Endothelial cell (in vitro differentiated cells): ENCODE measurements around the gene NXPH2. TPM values are rescaled to one million over a fixed set of nuclear protein-coding genes. Genes with fewer than 3 reads are reported as not detected.

Source experiments
- DNase-seq: peaks from one replicate; pipeline ENCODE4 v3.0.0; 2021; ENCODE audit warnings: low spot score
- H3K27ac Mint-ChIP-seq: one replicate; pipeline ENCODE4 v1.8.0; 2021; ENCODE audit warnings: mixed read lengths, inconsistent platforms; ENCODE audit not compliant: unreplicated experiment
- H3K27me3 Mint-ChIP-seq: one replicate; pipeline ENCODE4 v1.8.0; 2021; ENCODE audit warnings: mild to moderate bottlenecking, moderate library complexity, mixed read lengths, inconsistent platforms; ENCODE audit not compliant: unreplicated experiment
- H3K36me3 Mint-ChIP-seq: one replicate; pipeline ENCODE4 v1.8.0; 2021; ENCODE audit warnings: mild to moderate bottlenecking, low read depth, mixed read lengths, inconsistent platforms; ENCODE audit not compliant: unreplicated experiment
- H3K4me1 Mint-ChIP-seq: one replicate; pipeline ENCODE4 v1.8.0; 2021; ENCODE audit warnings: mild to moderate bottlenecking, mixed read lengths, inconsistent platforms; ENCODE audit not compliant: unreplicated experiment
- H3K4me3 Mint-ChIP-seq: one replicate; pipeline ENCODE4 v1.8.0; 2021; ENCODE audit warnings: mild to moderate bottlenecking, mixed read lengths, inconsistent platforms; ENCODE audit not compliant: unreplicated experiment
- H3K9me3 Mint-ChIP-seq: one replicate; pipeline ENCODE4 v1.8.0; 2021; ENCODE audit warnings: mixed read lengths, inconsistent platforms; ENCODE audit not compliant: unreplicated experiment
- total RNA-seq: library from RNA; stranded (reverse); fragmentation: NEBNext Ultra II Directional; extraction: Animal tissue kit (Norgen Biotek cat#: 25700); gene quantifications from one replicate; pipeline ENCODE4 v1.2.1, GENCODE V29; 2021; ENCODE audit not compliant: unreplicated experiment
- TF ChIP-seq, protein P1 (sequence below): fragments of 200-600 bp; sonication (generic); IDR thresholded peaks from one replicate; pipeline ENCODE4 v1.5.0; 2021; ENCODE audit warnings: antibody characterized with exemption; ENCODE audit not compliant: unreplicated experiment

The NXPH2 gene
- total RNA-seq, 1 donor from 2014 or later = 3.4 TPM

DNA sequence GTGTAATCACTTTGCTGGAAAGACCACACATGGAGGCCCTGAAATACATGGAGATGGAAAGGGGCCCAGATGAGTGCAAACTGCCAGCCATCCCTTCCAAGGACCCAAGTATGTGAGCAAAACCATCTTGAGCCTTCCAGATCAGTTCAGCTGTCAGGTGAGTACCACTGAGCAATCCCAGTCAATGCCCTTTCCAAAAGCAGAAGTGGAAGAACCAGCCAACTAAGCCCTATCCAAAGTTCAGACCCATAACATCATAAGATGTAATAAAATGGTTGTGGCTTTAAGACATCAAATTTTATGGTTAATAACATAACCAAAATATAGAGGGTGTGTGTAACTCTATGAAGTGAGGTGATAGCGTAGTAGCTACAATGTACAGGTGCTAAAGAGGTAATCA lies 88.5 kb downstream of the NXPH2 start:
- no peaks in the 10 kb centered on the region for H3K9me3 Mint-ChIP-seq
- H3K4me3 Mint-ChIP-seq = no peak overlapping the region
- TF ChIP-seq, protein P1, sequence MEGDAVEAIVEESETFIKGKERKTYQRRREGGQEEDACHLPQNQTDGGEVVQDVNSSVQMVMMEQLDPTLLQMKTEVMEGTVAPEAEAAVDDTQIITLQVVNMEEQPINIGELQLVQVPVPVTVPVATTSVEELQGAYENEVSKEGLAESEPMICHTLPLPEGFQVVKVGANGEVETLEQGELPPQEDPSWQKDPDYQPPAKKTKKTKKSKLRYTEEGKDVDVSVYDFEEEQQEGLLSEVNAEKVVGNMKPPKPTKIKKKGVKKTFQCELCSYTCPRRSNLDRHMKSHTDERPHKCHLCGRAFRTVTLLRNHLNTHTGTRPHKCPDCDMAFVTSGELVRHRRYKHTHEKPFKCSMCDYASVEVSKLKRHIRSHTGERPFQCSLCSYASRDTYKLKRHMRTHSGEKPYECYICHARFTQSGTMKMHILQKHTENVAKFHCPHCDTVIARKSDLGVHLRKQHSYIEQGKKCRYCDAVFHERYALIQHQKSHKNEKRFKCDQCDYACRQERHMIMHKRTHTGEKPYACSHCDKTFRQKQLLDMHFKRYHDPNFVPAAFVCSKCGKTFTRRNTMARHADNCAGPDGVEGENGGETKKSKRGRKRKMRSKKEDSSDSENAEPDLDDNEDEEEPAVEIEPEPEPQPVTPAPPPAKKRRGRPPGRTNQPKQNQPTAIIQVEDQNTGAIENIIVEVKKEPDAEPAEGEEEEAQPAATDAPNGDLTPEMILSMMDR = no peak
- peaks cover 8% of the 10 kb centered on the region for H3K4me1 Mint-ChIP-seq
- H3K27ac Mint-ChIP-seq = no peak overlapping the region
- peaks cover 1% of the 10 kb centered on the region for H3K27me3 Mint-ChIP-seq
- H3K36me3 Mint-ChIP-seq = no peaks in the 10 kb centered on the region
- DNase-seq = no peak

DNA sequence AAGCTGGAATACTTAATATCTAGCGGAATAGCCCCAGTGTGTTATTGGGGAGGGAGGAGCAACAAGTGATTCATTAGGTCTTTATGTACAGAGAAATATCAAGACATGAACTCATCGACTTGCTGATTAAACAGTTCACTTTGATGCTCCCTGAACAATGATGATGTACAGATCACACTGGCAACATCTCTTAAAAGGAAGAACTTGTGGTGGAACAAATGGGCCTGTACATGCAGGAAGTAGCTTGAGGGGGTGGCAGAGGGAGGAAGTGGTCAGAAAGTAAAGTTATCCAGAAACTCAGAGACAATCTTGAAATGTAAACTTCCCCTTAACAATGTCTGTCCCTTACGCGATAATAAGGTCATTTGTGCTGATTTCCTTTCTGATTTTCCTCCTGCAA lies 90.5 kb downstream of the NXPH2 start:
- Mint-ChIP-seq H3K27ac (no peak overlapping the region), H3K36me3 (no peaks in the 10 kb centered on the region)

DNA sequence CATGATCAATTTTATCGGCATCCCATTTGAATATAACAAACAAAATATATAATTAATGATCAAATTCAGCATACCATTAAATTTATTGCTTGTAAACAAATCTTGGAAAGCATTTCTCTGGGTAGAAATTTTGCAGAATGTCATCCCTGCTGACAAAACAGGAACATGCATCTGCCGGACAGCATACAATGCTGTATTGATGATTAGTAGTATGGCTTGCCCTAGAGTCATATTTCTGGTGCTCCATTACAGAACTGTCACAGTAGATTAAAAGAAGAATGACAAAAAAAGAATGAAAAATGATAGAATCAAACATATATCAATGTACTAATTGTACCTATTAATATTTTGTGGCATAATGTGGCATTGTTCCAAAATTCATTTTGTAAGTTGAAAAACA lies 98.0 kb downstream of the NXPH2 start:
- no peak for DNase-seq
- H3K4me3 Mint-ChIP-seq = no peak overlapping the region
- H3K9me3 Mint-ChIP-seq = no peaks in the 10 kb centered on the region
- H3K4me1 Mint-ChIP-seq = no peaks in the 10 kb centered on the region
- H3K27ac Mint-ChIP-seq = no peak overlapping the region
- H3K36me3 Mint-ChIP-seq = no peaks in the 10 kb centered on the region
- no peaks in the 10 kb centered on the region for H3K27me3 Mint-ChIP-seq
- TF ChIP-seq, protein P1 = no peak

More for the DNA sequence above, 90.5 kb downstream of the NXPH2 start:
- Mint-ChIP-seq H3K4me1 (peaks cover 8% of the 10 kb centered on the region), H3K27me3 (no peaks in the 10 kb centered on the region), H3K4me3 (no peak overlapping the region), H3K9me3 (no peaks in the 10 kb centered on the region)
- TF ChIP-seq, protein P1 = no peak
- no peak for DNase-seq

DNA sequence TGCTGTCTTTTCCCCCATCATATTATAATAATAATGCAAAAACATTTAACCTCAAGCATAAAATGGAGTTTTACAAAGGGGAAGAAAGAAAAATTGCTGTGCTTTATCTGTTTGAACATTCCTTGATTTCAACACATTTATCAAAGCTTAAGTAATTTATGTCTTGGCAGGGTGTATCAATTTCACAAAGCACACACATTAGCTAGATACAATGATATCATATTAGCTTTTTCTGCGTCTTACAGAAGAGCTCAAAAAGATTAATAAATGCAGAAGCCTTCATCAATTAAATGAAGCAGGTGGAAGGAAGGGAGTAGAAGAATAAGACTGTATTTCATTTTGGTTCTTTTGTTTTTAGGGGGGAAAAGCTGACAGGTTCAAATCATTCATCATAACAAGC lies 103.0 kb downstream of the NXPH2 start:
- no peak overlapping the region for H3K4me3 Mint-ChIP-seq
- no peak overlapping the region for H3K27ac Mint-ChIP-seq
- H3K9me3 Mint-ChIP-seq = no peaks in the 10 kb centered on the region
- DNase-seq = no peak
- H3K27me3 Mint-ChIP-seq = no peaks in the 10 kb centered on the region
- TF ChIP-seq, protein P1 = no peak
- H3K36me3 Mint-ChIP-seq = no peaks in the 10 kb centered on the region
- no peaks in the 10 kb centered on the region for H3K4me1 Mint-ChIP-seq

DNA sequence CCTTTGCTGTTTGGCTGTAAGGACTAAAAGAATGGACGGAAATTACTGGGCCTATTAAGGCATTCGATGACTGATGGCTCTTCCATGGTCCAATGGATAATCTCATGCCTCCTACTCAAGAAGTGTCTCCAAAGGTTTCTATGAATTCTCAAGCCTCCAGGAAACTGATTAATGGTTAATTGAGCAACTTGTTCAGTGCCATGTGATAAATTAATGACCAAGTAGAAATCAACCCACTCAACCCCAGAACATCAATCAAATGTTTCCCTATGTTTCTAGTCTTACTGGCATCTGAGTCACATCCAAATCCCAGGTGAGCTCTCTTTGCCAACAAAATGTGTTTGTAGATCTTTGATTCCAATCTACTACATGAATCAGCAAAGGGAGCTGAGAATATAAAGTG lies 103.6 kb downstream of the NXPH2 start:
- no peak for DNase-seq
- no peak overlapping the region for H3K27ac Mint-ChIP-seq
- H3K27me3 Mint-ChIP-seq = no peaks in the 10 kb centered on the region
- H3K4me1 Mint-ChIP-seq = no peaks in the 10 kb centered on the region
- no peak overlapping the region for H3K4me3 Mint-ChIP-seq
- no peaks in the 10 kb centered on the region for H3K9me3 Mint-ChIP-seq
- TF ChIP-seq, protein P1 = no peak
- H3K36me3 Mint-ChIP-seq = no peaks in the 10 kb centered on the region
